ENCODE results near the gene ZNF598. TPM values are rescaled to one million over a fixed set of nuclear protein-coding genes. Genes with fewer than 3 reads are reported as not detected.

Gene ZNF598
- total and polyA plus RNA-seq, 10 of the 15 experiments (the other 5 are each of a cell fraction or from before 2014, with no cell fraction given) = 0.08 to 74.0 (median 14.4) TPM

- TF ChIP-seq SIX5 (IDR thresholded peaks at IDR 0.05; ENCODE audit: low read depth, low read length, severe bottlenecking) (peak; percentile 42), NKRF (conservative IDR thresholded peaks at IDR 0.05) (peak; percentile 77; the same call in 1 of the 2 replicates), E4F1 (IDR thresholded peaks at IDR 0.05; ENCODE audit: borderline replicate concordance, partially characterized antibody) (no peak), ZBED1 (IDR thresholded peaks at IDR 0.05; ENCODE audit: borderline replicate concordance) (no peak)
Measured at GRCh38 chr16:2009791-2010510, at the start of gene ZNF598 (continued).

- CTCF ChIA-PET = no interaction called here
- POLR2A ChIA-PET = interaction anchor here (0.6 to 0.7 kb wide), 2 partner anchors 145 to 989 kb away, joined by 5 read pairs; no protein-coding TSS in a partner anchor
- ATAC-seq = no peak
Measured at GRCh38 chr16:2058872-2059271, 49.3 kb upstream of the ZNF598 start.

More at GRCh38 chr16:2058872-2059271, 49.3 kb upstream of the ZNF598 start:
- no peaks in the 10 kb centered on the region for H3K9me3 ChIP-seq (replicated peaks; ENCODE audit: control insufficient read depth, insufficient read depth, low read length)
- H3K9ac ChIP-seq (ENCODE audit: control insufficient read depth, insufficient read depth, low read length) = no peak overlapping the region
- in situ Hi-C loops (cut with MboI) = no loop called here
- peaks cover 2 to 4% of the 10 kb centered on the region in 2 experiments; a peak in 2 of 4 replicates for H3K36me3 ChIP-seq (ENCODE audit: control insufficient read depth in 2 of 2, insufficient read depth in 2 of 2, low read length in 1 of 2)
- no peaks in the 10 kb centered on the region for H3K4me1 ChIP-seq (ENCODE audit: control insufficient read depth, insufficient read depth, low read length)
- ChIA-PET SMC1A (ENCODE audit: uncharacterized antibody, unreplicated experiment) (no interaction called here), RAD21 (ENCODE audit: unreplicated experiment) (no interaction called here)
- FAIRE-seq = no peak
- 90% methylated on average over 10 of the region's 10 CpGs for WGBS (ENCODE audit: insufficient coverage, insufficient replicate concordance, low lambda C conversion rate, missing lambda C conversion rate)
- H3K79me2 ChIP-seq (ENCODE audit: control insufficient read depth, insufficient read depth, low read length) = no peaks in the 10 kb centered on the region
- no peaks in the 10 kb centered on the region for H4K20me1 ChIP-seq (ENCODE audit: control insufficient read depth, insufficient read depth)
- DNase-seq (ENCODE audit: low read depth, low spot score) = no peak
- no peak overlapping the region for H3K4me2 ChIP-seq (ENCODE audit: control insufficient read depth, insufficient read depth)
- no peak overlapping the region for H3K27ac ChIP-seq (ENCODE audit: control insufficient read depth, insufficient read depth)
- no peak overlapping the region for H2AFZ ChIP-seq (ENCODE audit: control insufficient read depth, low read depth, low read length)
- no peak for TF ChIP-seq GABPA (IDR thresholded peaks at IDR 0.05; ENCODE audit: low read depth)
- no peaks in the 10 kb centered on the region for H3K27me3 ChIP-seq (replicated peaks in 1 of 2; ENCODE audit: control insufficient read depth in 2 of 2, insufficient read depth in 2 of 2, low read length in 1 of 2)
- intact Hi-C loops (cut with micrococcal nuclease; ENCODE audit: unreplicated experiment) = no loop called here
- H3K4me3 ChIP-seq = no peak overlapping the region
- no TSS peak for BruUV-seq (replicated peaks)
